HG02759 (cell line): ENCODE data around the gene SLC46A3.
"Not testable (repeated sequence)": the region's sequence is repeated elsewhere in the genome, so short reads cannot be mapped to it uniquely, and the experiment has no call there.

ENCODE experiments used
- ATAC-seq: cut with Tn5 transposase; IDR thresholded peaks from one replicate; pipeline ENCODE4 v1.9.1; 2021; ENCODE audit warnings: mild to moderate bottlenecking, moderate library complexity; ENCODE audit not compliant: unreplicated experiment

The SLC46A3 gene

GRCh38 chr13:28718543-28719226, at the start of gene SLC46A3:
Gene SLC46A3, minus strand, starts transcription at chr13:28718970. Its CDS starts 972 bp downstream, at chr13:28717998.
- peak; percentile 99 for ATAC-seq

- ATAC-seq: no peak
These were observed 45.1 kb upstream of the SLC46A3 start for GRCh38 chr13:28763887-28764286.

GRCh38 chr13:28761586-28761985, 42.8 kb upstream of the SLC46A3 start:
- ATAC-seq: no peak

GRCh38 chr13:28755546-28755870, 36.7 kb upstream of the SLC46A3 start:
- no peak for ATAC-seq

- no peak for ATAC-seq
These were observed 36.2 kb upstream of the SLC46A3 start for GRCh38 chr13:28754698-28755545.

- no peak for ATAC-seq
These were observed 35.2 kb upstream of the SLC46A3 start for GRCh38 chr13:28753946-28754345.

- no peak for ATAC-seq
These were observed 34.6 kb upstream of the SLC46A3 start for GRCh38 chr13:28753208-28753892.

- ATAC-seq: no peak
These were observed 32.6 kb upstream of the SLC46A3 start for GRCh38 chr13:28751175-28751960.

- ATAC-seq: no peak
These were observed 31.6 kb upstream of the SLC46A3 start for GRCh38 chr13:28750187-28751045.

GRCh38 chr13:28747851-28748250, 29.1 kb upstream of the SLC46A3 start:
- ATAC-seq: no peak

- ATAC-seq: no peak
These were observed 27.5 kb upstream of the SLC46A3 start for GRCh38 chr13:28746287-28746612.

GRCh38 chr13:28744656-28745055, 25.9 kb upstream of the SLC46A3 start:
- no peak for ATAC-seq

GRCh38 chr13:28744091-28744536, 25.3 kb upstream of the SLC46A3 start:
- ATAC-seq: no peak

GRCh38 chr13:28743499-28744083, 24.8 kb upstream of the SLC46A3 start:
- ATAC-seq: no peak

- ATAC-seq: no peak
These were observed 24.2 kb upstream of the SLC46A3 start for GRCh38 chr13:28743020-28743419.

- not testable (repeated sequence) for ATAC-seq
These were observed 23.7 kb upstream of the SLC46A3 start for GRCh38 chr13:28742445-28742844.

- ATAC-seq: no peak
These were observed 22.3 kb upstream of the SLC46A3 start for GRCh38 chr13:28741084-28741491.

- ATAC-seq: no peak
These were observed 20.6 kb upstream of the SLC46A3 start for GRCh38 chr13:28739376-28739775.

- ATAC-seq: no peak
These were observed 16.8 kb upstream of the SLC46A3 start for GRCh38 chr13:28735481-28736029.
